HG02678 (cell line): ENCODE results near the gene RSPO1.

Experiments used
- ATAC-seq: cut with Tn5 transposase; IDR thresholded peaks from one replicate; pipeline ENCODE4 v1.9.1; 2021; ENCODE audit warnings: mild to moderate bottlenecking, moderate library complexity; ENCODE audit not compliant: unreplicated experiment

Gene RSPO1

GRCh38 chr1:37574834-37575480, 59.7 kb downstream of the RSPO1 start:
- ATAC-seq = no peak

GRCh38 chr1:37570528-37571334, 64.0 kb downstream of the RSPO1 start:
- ATAC-seq = no peak

GRCh38 chr1:37567023-37567422, 67.7 kb downstream of the RSPO1 start:
- ATAC-seq = no peak

GRCh38 chr1:37564892-37565291, 69.8 kb downstream of the RSPO1 start:
- ATAC-seq = no peak

GRCh38 chr1:37562984-37563383, 71.7 kb downstream of the RSPO1 start:
- no peak for ATAC-seq
